PC-3 (cell line): ENCODE results near the gene HDAC4. TPM values are rescaled to one million over a fixed set of nuclear protein-coding genes. Genes with fewer than 3 reads are reported as not detected.

Source experiments
- ATAC-seq: fragments of 200-7000 bp; cut with Tn5 transposase; 2 replicates; pipeline ENCODE4 v1.9.1; 2020; ENCODE audit warnings: mild to moderate bottlenecking, moderate library complexity
- BruUV-seq: library from RNA; stranded (reverse); fragments of 400-500 nt; replicated peaks from 2 replicates; lab custom pipeline; 2021; lab: Mats Ljungman, UMichigan
- CTCF ChIA-PET: fragments of 300-600 bp; sonication (Branson Sonifier 250); formaldehyde crosslinking; loops from one replicate; lab custom pipeline; 2022; ENCODE audit warnings: antibody characterized with exemption; lab: Charles Lee
- POLR2A ChIA-PET: fragments of 300-600 bp; sonication (Branson Sonifier 250); formaldehyde crosslinking; loops from one replicate; lab custom pipeline; 2022; ENCODE audit warnings: antibody characterized with exemption; ENCODE audit not compliant: unreplicated experiment; lab: Charles Lee
- DNase-seq: peaks from one replicate; pipeline ENCODE4 v3.0.0-alpha.2; 2015
- H2AFZ ChIP-seq: fragments of 300-600 bp; sonication (generic); 2 replicates; pipeline ENCODE4 v1.6.0; 2016; ENCODE audit warnings: antibody characterized with exemption, low read length
- H3F3A ChIP-seq: fragments of 300-600 bp; sonication (generic); one replicate; pipeline ENCODE4 v1.6.0; 2017; ENCODE audit warnings: antibody characterized with exemption, low read length, control low read depth, mild to moderate bottlenecking; ENCODE audit not compliant: unreplicated experiment
- H3K27ac ChIP-seq: fragments of 300-600 bp; sonication (generic); 2 replicates; pipeline ENCODE4 v1.5.1; 2016; ENCODE audit warnings: mild to moderate bottlenecking, low read length
- H3K27me3 ChIP-seq: fragments of 300-600 bp; sonication (generic); 2 replicates; pipeline ENCODE4 v1.6.1; 2016; ENCODE audit warnings: low read length, mixed read lengths
- H3K36me3 ChIP-seq: fragments of 300-600 bp; sonication (generic); 2 replicates; pipeline ENCODE4 v1.6.1; 2016; ENCODE audit warnings: low read depth, mixed run types, low read length, mixed read lengths
- H3K4me1 ChIP-seq: fragments of 300-600 bp; sonication (generic); 2 replicates; pipeline ENCODE4 v1.5.1; 2016; ENCODE audit warnings: low read length; ENCODE audit not compliant: insufficient read depth
- H3K4me2 ChIP-seq: fragments of 300-600 bp; sonication (generic); 2 replicates; pipeline ENCODE4 v1.6.0; 2016; ENCODE audit warnings: low read length
- H3K4me3 ChIP-seq: fragments of 300-600 bp; sonication (generic); 2 replicates; pipeline ENCODE4 v1.5.1; 2016; ENCODE audit warnings: mild to moderate bottlenecking, low read length, mixed read lengths
- H3K79me2 ChIP-seq: fragments of 300-600 bp; sonication (generic); 2 replicates; pipeline ENCODE4 v1.6.1; 2017; ENCODE audit warnings: low read length, mixed read lengths
- H3K9ac ChIP-seq: fragments of 300-600 bp; sonication (generic); 2 replicates; pipeline ENCODE4 v1.6.0; 2016; ENCODE audit warnings: mild to moderate bottlenecking, low read length
- H3K9me2 ChIP-seq: fragments of 300-600 bp; sonication (generic); replicated peaks from 2 replicates; pipeline ENCODE4 v1.6.1; 2016; ENCODE audit warnings: mixed run types, low read length, mixed read lengths
- H3K9me3 ChIP-seq: fragments of 300-600 bp; sonication (generic); 2 replicates; pipeline ENCODE4 v1.6.1; 2016; ENCODE audit warnings: low read length, mixed read lengths
- H4K20me1 ChIP-seq: fragments of 300-600 bp; sonication (generic); 2 replicates; pipeline ENCODE4 v1.6.1; 2016; ENCODE audit warnings: low read length, mixed read lengths
- EZH2 ChIP-seq: fragments of 300-600 bp; sonication (generic); IDR thresholded peaks from one replicate; pipeline ENCODE4 v1.6.1; 2017; ENCODE audit warnings: antibody characterized with exemption, mild to moderate bottlenecking, low read length; ENCODE audit not compliant: unreplicated experiment
- EZH2phosphoT487 ChIP-seq: fragments of 300-600 bp; sonication (generic); IDR thresholded peaks from 2 replicates; pipeline ENCODE4 v1.6.1; 2018; ENCODE audit warnings: mild to moderate bottlenecking, antibody characterized with exemption, low read length, borderline replicate concordance
- intact Hi-C: fragments of 100-400 bp; cut with micrococcal nuclease; formaldehyde crosslinking; loops from 2 replicates; pipeline ENCODE4 v1.9.0; 2023
- total RNA-seq: library from RNA; depleted of rRNA; stranded (reverse); fragments of >200 nt; gene quantifications from 2 replicates; pipeline ENCODE4 v1.2.3, GENCODE V29; 2014
- TF ChIP-seq, protein P1 (sequence below): fragments of 300-600 bp; sonication (generic); conservative IDR thresholded peaks from 2 replicates; pipeline ENCODE4 v1.5.1; 2017; ENCODE audit warnings: antibody characterized with exemption, low read depth, mild to moderate bottlenecking, low read length

Gene HDAC4
- total RNA-seq, 1 experiment from 2014 or later, result 8.5 TPM

DNA sequence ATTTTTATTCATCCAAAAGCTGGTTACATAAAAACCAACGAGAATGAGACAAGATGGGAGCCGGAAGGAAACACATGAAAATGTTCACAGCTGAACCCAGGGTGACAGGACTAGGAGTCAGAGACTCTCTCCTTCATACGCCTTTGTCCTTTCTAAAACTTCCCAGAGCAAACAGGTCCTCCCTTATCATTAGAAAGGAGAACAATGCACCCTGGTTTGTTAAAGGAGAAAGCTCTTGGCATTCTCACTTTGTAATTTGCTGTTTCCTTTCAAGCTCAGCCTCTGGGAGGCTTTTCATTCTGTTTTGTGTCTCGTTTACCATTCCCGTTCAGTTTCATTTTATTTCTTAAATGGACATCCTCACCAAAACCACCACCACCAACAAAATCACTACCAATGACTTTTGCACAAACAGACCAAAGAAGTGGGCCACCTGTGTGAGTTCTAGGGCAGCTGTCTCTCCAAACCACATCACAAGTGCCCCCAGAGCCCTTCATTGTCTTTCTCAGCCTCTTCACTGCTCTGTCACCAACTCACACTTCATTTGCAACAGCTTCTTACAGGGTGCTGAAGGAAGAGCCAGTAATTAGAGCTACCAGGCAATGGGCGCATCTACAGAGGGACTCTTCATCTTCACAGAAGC lies 105.3 kb downstream of the HDAC4 start:
- POLR2A ChIA-PET, result no interaction called here
- no peak overlapping the region for H3K9ac ChIP-seq
- no peaks in the 10 kb centered on the region for H3K36me3 ChIP-seq
- CTCF ChIA-PET, result no interaction called here
- BruUV-seq, result no TSS peak
- no peaks in the 10 kb centered on the region for H3K9me3 ChIP-seq
- no peak for TF ChIP-seq EZH2phosphoT487
- TF ChIP-seq, protein P1, sequence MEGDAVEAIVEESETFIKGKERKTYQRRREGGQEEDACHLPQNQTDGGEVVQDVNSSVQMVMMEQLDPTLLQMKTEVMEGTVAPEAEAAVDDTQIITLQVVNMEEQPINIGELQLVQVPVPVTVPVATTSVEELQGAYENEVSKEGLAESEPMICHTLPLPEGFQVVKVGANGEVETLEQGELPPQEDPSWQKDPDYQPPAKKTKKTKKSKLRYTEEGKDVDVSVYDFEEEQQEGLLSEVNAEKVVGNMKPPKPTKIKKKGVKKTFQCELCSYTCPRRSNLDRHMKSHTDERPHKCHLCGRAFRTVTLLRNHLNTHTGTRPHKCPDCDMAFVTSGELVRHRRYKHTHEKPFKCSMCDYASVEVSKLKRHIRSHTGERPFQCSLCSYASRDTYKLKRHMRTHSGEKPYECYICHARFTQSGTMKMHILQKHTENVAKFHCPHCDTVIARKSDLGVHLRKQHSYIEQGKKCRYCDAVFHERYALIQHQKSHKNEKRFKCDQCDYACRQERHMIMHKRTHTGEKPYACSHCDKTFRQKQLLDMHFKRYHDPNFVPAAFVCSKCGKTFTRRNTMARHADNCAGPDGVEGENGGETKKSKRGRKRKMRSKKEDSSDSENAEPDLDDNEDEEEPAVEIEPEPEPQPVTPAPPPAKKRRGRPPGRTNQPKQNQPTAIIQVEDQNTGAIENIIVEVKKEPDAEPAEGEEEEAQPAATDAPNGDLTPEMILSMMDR, result no peak
- H3K79me2 ChIP-seq, result no peaks in the 10 kb centered on the region
- H3K9me2 ChIP-seq, result no peaks in the 10 kb centered on the region
- DNase-seq (no peak), ATAC-seq (no peak)
- H3K27ac ChIP-seq, result no peak overlapping the region
- H2AFZ ChIP-seq, result no peak overlapping the region
- H3K4me2 ChIP-seq, result no peak overlapping the region
- intact Hi-C loops, result no loop called here
- no peaks in the 10 kb centered on the region for H3K27me3 ChIP-seq
- H3K4me3 ChIP-seq, result no peak overlapping the region
- H3F3A ChIP-seq, result no peaks in the 10 kb centered on the region
- no peaks in the 10 kb centered on the region for H4K20me1 ChIP-seq
- H3K4me1 ChIP-seq, result no peaks in the 10 kb centered on the region

DNA sequence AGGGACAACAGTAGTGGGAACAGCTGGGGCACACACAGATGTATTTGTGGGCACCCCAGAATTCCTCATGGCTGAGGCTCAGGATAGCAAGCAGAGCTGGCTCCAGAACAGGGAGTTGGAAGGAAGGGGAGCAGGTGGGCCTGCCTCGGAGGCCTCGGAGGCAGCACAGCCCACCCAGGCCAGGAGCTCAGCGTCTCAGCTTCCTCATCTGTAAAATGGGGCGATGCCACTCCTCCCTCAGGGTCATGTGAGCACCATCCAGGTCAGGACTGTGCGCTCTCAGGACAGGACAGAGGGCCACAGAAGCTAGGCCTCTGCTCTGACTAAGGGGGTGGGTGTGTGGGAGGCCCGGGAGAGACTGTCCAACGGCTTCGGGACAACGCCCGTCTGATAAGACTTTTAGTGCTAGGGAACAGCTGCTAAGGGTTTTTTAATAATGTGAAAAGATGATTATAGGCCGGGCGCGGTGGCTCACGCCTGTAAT lies 106.2 kb downstream of the HDAC4 start:
- BruUV-seq, result no TSS peak
- TF ChIP-seq EZH2, result no peak
- TF ChIP-seq EZH2phosphoT487, result no peak
- TF ChIP-seq, protein P1, result no peak
- Histone ChIP-seq H3K4me1 (no peaks in the 10 kb centered on the region), H3K4me3 (no peak overlapping the region), H3K4me2 (no peak overlapping the region), H3K9me2 (no peaks in the 10 kb centered on the region), H3K9me3 (no peaks in the 10 kb centered on the region), H3K36me3 (no peaks in the 10 kb centered on the region), H3K9ac (no peak overlapping the region), H2AFZ (no peak overlapping the region), H4K20me1 (no peaks in the 10 kb centered on the region), H3K27me3 (no peaks in the 10 kb centered on the region), H3K27ac (no peak overlapping the region), H3F3A (no peaks in the 10 kb centered on the region), H3K79me2 (no peaks in the 10 kb centered on the region)
- DNase-seq (no peak), ATAC-seq (no peak)
- ChIA-PET CTCF (no interaction called here), POLR2A (no interaction called here)
- intact Hi-C loops, result no loop called here

- Histone ChIP-seq H3K79me2 (no peaks in the 10 kb centered on the region), H3K4me3 (no peak overlapping the region), H3K36me3 (no peaks in the 10 kb centered on the region), H3K4me1 (no peaks in the 10 kb centered on the region), H3F3A (no peaks in the 10 kb centered on the region), H3K4me2 (no peak overlapping the region), H4K20me1 (no peaks in the 10 kb centered on the region), H3K9me2 (no peaks in the 10 kb centered on the region), H3K27ac (no peak overlapping the region), H3K9me3 (no peaks in the 10 kb centered on the region), H3K27me3 (no peaks in the 10 kb centered on the region), H2AFZ (no peak overlapping the region), H3K9ac (no peak overlapping the region)
- ATAC-seq, result no peak
- no TSS peak for BruUV-seq
- ChIA-PET CTCF (no interaction called here), POLR2A (no interaction called here)
- DNase-seq, result no peak
- intact Hi-C loops, result no loop called here
- TF ChIP-seq, protein P1, result no peak
- no peak for TF ChIP-seq EZH2phosphoT487
- TF ChIP-seq EZH2, result no peak
Measured at GRCh38 chr2:239293775-239294430, 106.9 kb downstream of the HDAC4 start.
